NB4 (cell line): ENCODE data around the gene BID.

Experiments
- DNase-seq: peaks from one replicate; pipeline ENCODE4 v3.0.0; 2010; ENCODE audit warnings: low read depth
- H3K4me3 ChIP-seq: one replicate; pipeline ENCODE4 v1.5.1; 2011; ENCODE audit warnings: mild to moderate bottlenecking, low read depth, low read length, moderate library complexity
- CTCF ChIP-seq: IDR thresholded peaks from one replicate; pipeline ENCODE4 v1.5.1; 2012; ENCODE audit warnings: low read depth, low read length
- MAX ChIP-seq: IDR thresholded peaks from 2 replicates; pipeline ENCODE4 v1.6.1; 2011; ENCODE audit warnings: low read depth, low read length
- MYC ChIP-seq: IDR thresholded peaks from 2 replicates; pipeline ENCODE4 v1.6.1; 2011; ENCODE audit warnings: low read depth, low read length
- POLR2A ChIP-seq: IDR thresholded peaks from 2 replicates; pipeline ENCODE4 v1.6.1; 2011; ENCODE audit warnings: mild to moderate bottlenecking; ENCODE audit not compliant: insufficient read length; ENCODE audit errors: extremely low read depth

BID gene

GRCh38 chr22:17818180-17818579, 43.9 kb upstream of the BID start:
- TF ChIP-seq MAX (no peak), CTCF (no peak), MYC (no peak), POLR2A (no peak)
- DNase-seq, result no peak

GRCh38 chr22:17817511-17818065, 43.3 kb upstream of the BID start:
- no peak overlapping the region for H3K4me3 ChIP-seq
- no peak for DNase-seq
- TF ChIP-seq CTCF (no peak), POLR2A (no peak), MYC (no peak), MAX (no peak)

More at GRCh38 chr22:17818180-17818579, 43.9 kb upstream of the BID start:
- H3K4me3 ChIP-seq, result no peak overlapping the region

GRCh38 chr22:17817079-17817478, 42.8 kb upstream of the BID start:
- H3K4me3 ChIP-seq, result no peak overlapping the region
- DNase-seq, result no peak
- TF ChIP-seq MYC, result no peak
- TF ChIP-seq MAX, result no peak
- TF ChIP-seq POLR2A, result no peak
- no peak for TF ChIP-seq CTCF

- no peak for DNase-seq
- H3K4me3 ChIP-seq, result no peak overlapping the region
- no peak for TF ChIP-seq POLR2A
These were observed 42.4 kb upstream of the BID start for GRCh38 chr22:17816649-17817048.

- no peak overlapping the region for H3K4me3 ChIP-seq
- TF ChIP-seq MAX (no peak), MYC (no peak), POLR2A (no peak), CTCF (no peak)
- DNase-seq, result no peak
These were observed 41.5 kb upstream of the BID start for GRCh38 chr22:17815703-17816254.

- DNase-seq, result no peak
- TF ChIP-seq MAX (no peak), POLR2A (no peak), MYC (no peak), CTCF (no peak)
- no peak overlapping the region for H3K4me3 ChIP-seq
These were observed 40.6 kb upstream of the BID start for GRCh38 chr22:17814830-17815229.
